Activated CD8-positive, alpha-beta T cell treated with anti-CD3 and anti-CD28 coated beads, Interleukin-2, amount 10 ng/mL, durations not matched to agents 7 days and 5 days (primary cell): Measurements from ENCODE around the gene SNRPA1. TPM values are rescaled to one million over a fixed set of nuclear protein-coding genes. Genes with fewer than 3 reads are reported as not detected.
"Not testable (repeated sequence)": the region's sequence is repeated elsewhere in the genome, so short reads cannot be mapped to it uniquely, and the experiment has no call there.

Experiments
- ATAC-seq: fragments of 150-1000 bp; cut with Tn5 transposase; one replicate; pipeline ENCODE4 v1.10.0; 2021; ENCODE audit warnings: moderate library complexity
- CTCF ChIA-PET: fragments of 350-600 bp; sonication (Branson Sonifier 250); formaldehyde crosslinking; loops from one replicate; lab custom pipeline; 2021; ENCODE audit warnings: antibody characterized with exemption; lab: Charles Lee
- POLR2A ChIA-PET: fragments of 350-600 bp; sonication (Branson Sonifier 250); formaldehyde crosslinking; loops from one replicate; lab custom pipeline; 2021; ENCODE audit warnings: antibody characterized with exemption; lab: Charles Lee
- DNase-seq: peaks from one replicate; pipeline ENCODE4 v3.0.0-alpha.2; 2020
- H3K27ac Mint-ChIP-seq: one replicate; pipeline ENCODE4 v1.8.0; 2021; ENCODE audit warnings: mild to moderate bottlenecking, mixed read lengths
- H3K27me3 Mint-ChIP-seq: one replicate; pipeline ENCODE4 v1.8.0; 2021; ENCODE audit warnings: low read depth, mixed read lengths
- H3K36me3 Mint-ChIP-seq: one replicate; pipeline ENCODE4 v1.8.0; 2021; ENCODE audit warnings: low read depth, mixed read lengths
- H3K4me1 Mint-ChIP-seq: one replicate; pipeline ENCODE4 v1.8.0; 2021; ENCODE audit warnings: low read depth, mixed read lengths
- H3K4me3 Mint-ChIP-seq: one replicate; pipeline ENCODE4 v1.8.0; 2021; ENCODE audit warnings: mild to moderate bottlenecking, mixed read lengths
- H3K9me3 Mint-ChIP-seq: one replicate; pipeline ENCODE4 v1.8.0; 2022; ENCODE audit warnings: mixed read lengths; ENCODE audit not compliant: insufficient read depth
- total RNA-seq, 2 experiments: library from RNA; stranded (reverse); gene quantifications; one replicate each; pipeline ENCODE4 v1.2.3, GENCODE V29; 2021

Gene SNRPA1
- total RNA-seq = 100 to 1,000 TPM; 138 to 144 TPM

- Mint-ChIP-seq H3K4me3 (peak within 1 kb of the TSS; percentile 98), H3K9me3 (no peaks in the 10 kb centered on the region), H3K27me3 (no peaks in the 10 kb centered on the region), H3K36me3 (peaks cover 33% of the 10 kb centered on the region), H3K4me1 (peaks cover 37% of the 10 kb centered on the region), H3K27ac (peak within 1 kb of the TSS; percentile 93)
- ChIA-PET POLR2A (interaction anchor here (0.7 to 4.2 kb wide), 25 partner anchors 8 to 393 kb away, joined by 3 to 36 read pairs (median 5); partner anchors contain the start of genes CHSY1 and TM2D3), CTCF (interaction anchor here (1.0 to 15.0 kb wide), 14 partner anchors 10 to 377 kb away, joined by 3 to 202 read pairs (median 5); partner anchors contain the start of genes CHSY1 and TM2D3)
- DNase-seq = peak; percentile 97
- ATAC-seq = peak; percentile 87
Observed at GRCh38 chr15:101294731-101295606, at the start of gene SNRPA1. Gene SNRPA1 (minus strand): TSS chr15:101295248. CDS start chr15:101295178, 70 bp downstream.

GRCh38 chr15:101342056-101342455, 47.0 kb upstream of the SNRPA1 start:
- Mint-ChIP-seq H3K27me3 (peaks cover 13% of the 10 kb centered on the region), H3K4me3 (no peak overlapping the region), H3K27ac (no peak overlapping the region), H3K4me1 (no peaks in the 10 kb centered on the region), H3K36me3 (no peaks in the 10 kb centered on the region), H3K9me3 (no peaks in the 10 kb centered on the region)
- POLR2A ChIA-PET = no interaction called here
- ATAC-seq (no peak), DNase-seq (no peak)
- CTCF ChIA-PET = interaction anchor here (0.6 to 1.0 kb wide), 2 partner anchors 21 to 22 kb away, joined by 3 read pairs; no protein-coding TSS in a partner anchor

DNA sequence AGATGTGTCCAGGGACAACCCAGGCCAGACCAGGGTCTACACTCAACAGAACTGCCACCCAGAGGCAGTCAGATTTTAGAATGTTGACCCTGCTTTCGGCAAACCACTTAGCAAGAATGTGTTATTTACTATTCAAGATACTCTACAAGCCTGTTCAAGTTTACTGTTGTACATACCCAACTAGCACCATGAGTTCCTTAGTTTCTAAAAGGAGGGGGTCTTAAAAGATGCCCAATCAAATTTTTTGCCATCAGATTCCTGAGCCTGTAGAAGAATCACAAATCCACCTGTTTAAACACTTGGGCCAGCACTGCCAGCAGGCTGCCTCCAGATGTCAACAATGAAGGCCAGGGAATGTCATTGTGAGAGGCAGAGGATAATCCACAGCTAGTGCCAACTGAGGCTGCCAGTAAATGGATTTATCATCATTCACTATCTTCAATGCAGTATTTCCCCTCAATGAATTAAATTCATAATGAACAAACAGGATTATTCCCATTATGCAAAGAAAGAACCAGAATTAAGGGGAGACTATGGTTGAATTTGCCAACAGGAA, 43.5 kb upstream of the SNRPA1 start:
- DNase-seq (no peak), ATAC-seq (no peak)
- H3K4me3 Mint-ChIP-seq = no peak overlapping the region
- H3K27ac Mint-ChIP-seq = no peak overlapping the region
- peaks cover 13% of the 10 kb centered on the region for H3K9me3 Mint-ChIP-seq
- peaks cover 8% of the 10 kb centered on the region for H3K4me1 Mint-ChIP-seq
- ChIA-PET POLR2A (no interaction called here), CTCF (interaction anchor here (1.4 kb wide), 2 partner anchors 18 to 164 kb away, joined by 3 to 4 read pairs; no protein-coding TSS in a partner anchor)
- peaks cover 8% of the 10 kb centered on the region for H3K27me3 Mint-ChIP-seq
- H3K36me3 Mint-ChIP-seq = peaks cover 11% of the 10 kb centered on the region

DNA sequence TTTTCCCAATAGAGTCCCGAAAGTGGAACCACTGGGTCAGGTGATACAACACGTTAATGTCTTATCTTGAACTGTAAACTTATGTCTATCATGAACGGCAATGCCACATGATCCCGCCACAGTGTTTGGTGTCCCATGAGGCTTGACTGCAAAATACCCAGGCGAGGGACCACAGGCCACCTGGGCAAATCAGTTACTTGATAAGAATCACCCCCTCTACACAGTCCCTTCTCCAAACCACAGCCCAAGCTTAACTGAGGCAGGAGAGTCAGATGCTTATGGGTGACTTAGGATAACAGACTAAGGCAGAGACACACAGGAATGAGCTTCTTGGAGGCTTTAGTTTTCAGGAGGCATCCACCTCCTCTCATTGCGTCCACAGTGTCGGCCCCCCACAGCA, 42.9 kb upstream of the SNRPA1 start:
- Mint-ChIP-seq H3K27ac (no peak overlapping the region), H3K4me1 (peaks cover 12% of the 10 kb centered on the region), H3K36me3 (peaks cover 16% of the 10 kb centered on the region), H3K4me3 (no peak overlapping the region), H3K9me3 (peaks cover 13% of the 10 kb centered on the region), H3K27me3 (peaks cover 8% of the 10 kb centered on the region)
- POLR2A ChIA-PET = no interaction called here
- CTCF ChIA-PET = interaction anchor here (1.4 kb wide), 1 partner anchor 164 kb away, joined by 3 read pairs; no protein-coding TSS in a partner anchor
- no peak for ATAC-seq
- DNase-seq = no peak

GRCh38 chr15:101333907-101334789, 39.1 kb upstream of the SNRPA1 start:
- H3K27ac Mint-ChIP-seq = peak overlapping the region; percentile 95
- ATAC-seq (peak; percentile 84), DNase-seq (peak; percentile 73)
- peaks cover 19% of the 10 kb centered on the region for H3K36me3 Mint-ChIP-seq
- ChIA-PET CTCF (interaction anchor here (4.1 kb wide), 1 partner anchor 13 kb away, joined by 33 read pairs; no protein-coding TSS in a partner anchor), POLR2A (interaction anchor here (0.6 to 1.7 kb wide), 3 partner anchors 14 to 44 kb away, joined by 4 to 7 read pairs (median 6); partner anchors contain the start of gene SNRPA1)
- peaks cover 14% of the 10 kb centered on the region for H3K4me1 Mint-ChIP-seq
- H3K27me3 Mint-ChIP-seq = not testable (repeated sequence)
- H3K4me3 Mint-ChIP-seq = peak overlapping the region; percentile 18
- H3K9me3 Mint-ChIP-seq = peaks cover 13% of the 10 kb centered on the region

DNA sequence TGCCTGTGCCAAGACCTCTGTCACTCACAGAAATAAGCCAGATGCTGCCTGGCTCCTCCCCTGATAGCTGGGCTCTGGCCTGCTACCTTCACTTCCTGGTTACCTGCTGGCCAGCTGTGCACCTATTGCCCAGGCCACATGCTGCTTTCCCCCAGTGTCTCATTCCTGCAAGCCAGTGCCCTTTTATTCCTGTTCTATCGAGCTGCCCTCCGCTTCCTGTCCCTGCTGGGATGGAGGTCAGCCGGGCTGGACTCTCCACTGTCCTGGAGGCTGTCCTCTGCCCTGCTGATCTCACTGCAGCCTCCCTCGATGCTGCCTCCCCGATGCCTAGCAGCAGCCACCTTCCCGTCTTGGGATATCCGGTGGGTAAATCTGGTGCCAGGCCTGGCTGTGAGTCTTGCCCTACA, 37.0 kb upstream of the SNRPA1 start:
- Mint-ChIP-seq H3K4me1 (peaks cover 14% of the 10 kb centered on the region), H3K27me3 (peaks cover 9% of the 10 kb centered on the region), H3K4me3 (no peak overlapping the region), H3K27ac (peak overlapping the region; percentile 78), H3K9me3 (peaks cover 13% of the 10 kb centered on the region), H3K36me3 (peaks cover 19% of the 10 kb centered on the region)
- DNase-seq = no peak
- POLR2A ChIA-PET = interaction anchor here (0.7 to 1.7 kb wide), 3 partner anchors 9 to 37 kb away, joined by 3 to 6 read pairs (median 6); partner anchors contain the start of gene SNRPA1
- CTCF ChIA-PET = interaction anchor here (4.1 kb wide), 1 partner anchor 11 kb away, joined by 33 read pairs; no protein-coding TSS in a partner anchor
- ATAC-seq = no peak

GRCh38 chr15:101329867-101330380, 34.9 kb upstream of the SNRPA1 start:
- Mint-ChIP-seq H3K4me3 (no peak overlapping the region), H3K9me3 (peaks cover 3% of the 10 kb centered on the region), H3K27ac (no peak overlapping the region), H3K4me1 (peaks cover 11% of the 10 kb centered on the region), H3K36me3 (peaks cover 16% of the 10 kb centered on the region), H3K27me3 (peaks cover 12% of the 10 kb centered on the region)
- CTCF ChIA-PET = no interaction called here
- no peak for ATAC-seq
- POLR2A ChIA-PET = no interaction called here
- DNase-seq = no peak

- Mint-ChIP-seq H3K36me3 (peaks cover 11% of the 10 kb centered on the region), H3K4me3 (no peak overlapping the region), H3K4me1 (peaks cover 10% of the 10 kb centered on the region), H3K27me3 (peaks cover 12% of the 10 kb centered on the region), H3K9me3 (no peaks in the 10 kb centered on the region), H3K27ac (no peak overlapping the region)
- CTCF ChIA-PET = no interaction called here
- ATAC-seq (no peak), DNase-seq (no peak)
- POLR2A ChIA-PET = no interaction called here
Observed at GRCh38 chr15:101329309-101329863, 34.3 kb upstream of the SNRPA1 start.

DNA sequence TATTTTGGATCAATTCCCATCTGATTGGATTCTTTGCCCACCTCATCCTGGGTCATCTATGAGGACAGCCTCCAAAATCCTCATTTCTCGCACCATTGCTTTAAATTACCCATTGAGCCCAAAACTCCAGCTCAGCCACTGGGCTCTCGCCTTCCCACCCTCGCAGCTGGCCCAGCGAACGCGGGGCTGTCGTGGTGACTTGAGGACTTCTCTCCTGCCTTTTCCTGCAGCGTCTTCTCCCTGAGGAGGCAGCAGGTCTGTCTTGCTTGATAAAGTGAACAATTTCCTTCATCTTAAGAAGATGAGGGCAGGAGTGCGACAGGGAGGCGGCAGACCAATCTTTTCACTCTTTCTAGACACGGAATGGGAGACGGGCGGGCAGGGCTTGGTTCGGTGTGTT, 33.0 kb upstream of the SNRPA1 start:
- H3K4me1 Mint-ChIP-seq = peaks cover 6% of the 10 kb centered on the region
- DNase-seq (no peak), ATAC-seq (no peak)
- H3K36me3 Mint-ChIP-seq = peaks cover 4% of the 10 kb centered on the region
- POLR2A ChIA-PET = no interaction called here
- no peak overlapping the region for H3K27ac Mint-ChIP-seq
- H3K27me3 Mint-ChIP-seq = peaks cover 12% of the 10 kb centered on the region
- CTCF ChIA-PET = no interaction called here
- no peak overlapping the region for H3K4me3 Mint-ChIP-seq
- no peaks in the 10 kb centered on the region for H3K9me3 Mint-ChIP-seq

DNA sequence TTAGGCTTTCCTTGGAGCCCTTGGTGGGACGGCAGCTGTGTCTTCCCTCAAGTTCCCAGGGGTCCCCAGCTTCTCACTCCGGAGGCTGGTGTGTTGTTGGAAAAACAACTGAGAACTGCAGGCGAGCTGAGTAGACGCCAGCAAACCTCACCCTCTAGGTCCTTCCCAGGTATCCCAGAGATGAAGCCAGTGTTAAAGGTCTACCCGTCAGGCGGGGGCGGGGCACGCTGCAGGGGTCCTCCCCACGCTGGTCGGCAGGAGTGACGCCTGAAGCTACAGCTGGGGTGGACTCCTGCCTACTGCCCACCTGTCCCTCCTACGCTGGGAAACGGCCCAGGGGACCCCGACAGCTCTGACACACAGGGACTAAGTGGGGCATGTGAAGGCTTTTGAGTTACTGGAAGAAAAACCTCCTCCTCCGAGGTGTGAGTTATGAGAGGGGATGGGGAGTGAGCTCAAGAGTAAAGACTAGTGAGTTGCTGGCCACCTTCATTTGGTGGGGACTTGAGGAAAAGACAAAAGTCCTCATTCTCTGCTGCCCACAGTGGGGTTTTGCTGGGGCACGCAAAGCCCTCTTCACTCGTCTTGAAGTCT, 32.2 kb upstream of the SNRPA1 start:
- Mint-ChIP-seq H3K4me1 (peaks cover 8% of the 10 kb centered on the region), H3K27ac (no peak overlapping the region), H3K27me3 (peaks cover 12% of the 10 kb centered on the region), H3K36me3 (no peaks in the 10 kb centered on the region), H3K9me3 (no peaks in the 10 kb centered on the region), H3K4me3 (no peak overlapping the region)
- ATAC-seq (no peak), DNase-seq (no peak)
- CTCF ChIA-PET = no interaction called here
- POLR2A ChIA-PET = interaction anchor here (1.1 kb wide), 1 partner anchor 32 kb away, joined by 6 read pairs; the partner anchor contains the start of gene SNRPA1
